GM23248 (cell line): ENCODE data around the gene DOC2A. TPM values are rescaled to one million over a fixed set of nuclear protein-coding genes. Genes with fewer than 3 reads are reported as not detected.

ENCODE experiments used
- DNase-seq: peaks from one replicate; pipeline ENCODE4 v3.0.0-alpha.2; 2015
- H2AFZ ChIP-seq: fragments of 200-600 bp; sonication (generic); 2 replicates; pipeline ENCODE4 v1.6.1; 2016; ENCODE audit warnings: antibody characterized with exemption
- H3F3A ChIP-seq: fragments of 200-600 bp; sonication (generic); 2 replicates; pipeline ENCODE4 v1.6.1; 2016; ENCODE audit warnings: mild to moderate bottlenecking, antibody characterized with exemption, mixed run types; ENCODE audit not compliant: insufficient read depth
- H3K27ac ChIP-seq: fragments of 200-600 bp; sonication (generic); 2 replicates; pipeline ENCODE4 v1.5.1; 2016; ENCODE audit warnings: mild to moderate bottlenecking
- H3K27me3 ChIP-seq: fragments of 200-600 bp; sonication (generic); replicated peaks from 2 replicates; pipeline ENCODE4 v1.6.1; 2016; ENCODE audit warnings: mild to moderate bottlenecking; ENCODE audit not compliant: insufficient read depth
- H3K36me3 ChIP-seq: fragments of 200-600 bp; sonication (generic); 2 replicates; pipeline ENCODE4 v1.6.1; 2016; ENCODE audit warnings: low read depth, mild to moderate bottlenecking
- H3K4me1 ChIP-seq: fragments of 200-600 bp; sonication (generic); 2 replicates; pipeline ENCODE4 v1.6.1; 2016; ENCODE audit warnings: mild to moderate bottlenecking; ENCODE audit not compliant: insufficient read depth
- H3K4me2 ChIP-seq: fragments of 200-600 bp; sonication (generic); one replicate; pipeline ENCODE4 v1.6.1; 2016; ENCODE audit warnings: mild to moderate bottlenecking; ENCODE audit not compliant: unreplicated experiment
- H3K4me3 ChIP-seq: fragments of 200-600 bp; sonication (generic); 2 replicates; pipeline ENCODE4 v1.5.1; 2016; ENCODE audit warnings: mild to moderate bottlenecking
- H3K79me2 ChIP-seq: fragments of 200-600 bp; sonication (generic); 2 replicates; pipeline ENCODE4 v1.6.1; 2016; ENCODE audit warnings: mild to moderate bottlenecking; ENCODE audit not compliant: insufficient read depth
- H3K9ac ChIP-seq: fragments of 200-600 bp; sonication (generic); 2 replicates; pipeline ENCODE4 v1.6.1; 2016; ENCODE audit warnings: mild to moderate bottlenecking
- H3K9me2 ChIP-seq: fragments of 200-600 bp; sonication (generic); 2 replicates; pipeline ENCODE4 v1.6.1; 2016; ENCODE audit warnings: mixed run types, mild to moderate bottlenecking, moderate library complexity; ENCODE audit not compliant: insufficient read depth
- H3K9me3 ChIP-seq: fragments of 200-600 bp; sonication (generic); one replicate; pipeline ENCODE4 v1.6.1; 2017; ENCODE audit warnings: low read depth
- H4K20me1 ChIP-seq: fragments of 200-600 bp; sonication (generic); 2 replicates; pipeline ENCODE4 v1.6.0; 2016; ENCODE audit not compliant: insufficient read depth
- EZH2 ChIP-seq: fragments of 200-600 bp; sonication (generic); IDR thresholded peaks from 2 replicates; pipeline ENCODE4 v1.6.1; 2018; ENCODE audit warnings: antibody characterized with exemption, mild to moderate bottlenecking; ENCODE audit not compliant: insufficient read depth, poor library complexity, severe bottlenecking
- EZH2phosphoT487 ChIP-seq: fragments of 200-600 bp; sonication (generic); IDR thresholded peaks from 2 replicates; pipeline ENCODE4 v1.6.1; 2018; ENCODE audit warnings: antibody characterized with exemption, moderate library complexity, mild to moderate bottlenecking, low read depth; ENCODE audit not compliant: insufficient read depth
- WGBS, 2 experiments: methylation state at CpG; one replicate each; pipeline ENCODE4 v1.1.6; 2015 to 2017; ENCODE audit warnings: low lambda C conversion rate in 2 of 2, low coverage in 1 of 2; ENCODE audit errors: missing lambda C conversion rate in 2 of 2; 5-methylcytosine and 5-hydroxymethylcytosine counted together
- in situ Hi-C: fragments of 300-500 bp; cut with MboI; formaldehyde crosslinking; loops from 2 replicates; pipeline ENCODE4 v1.15.0; 2020
- polyA plus RNA-seq: library from polyadenylated mRNA; unstranded; fragments of >200 nt; fragmentation: Nextera tagmentation; extraction: Ambion mirVana; gene quantifications from 2 replicates; pipeline ENCODE4 v1.2.1, GENCODE V29; 2016
- total RNA-seq: library from RNA; depleted of rRNA; stranded (reverse); fragments of >200 nt; shearing (Covaris generic); gene quantifications from 2 replicates; pipeline ENCODE4 v1.2.3, GENCODE V29; 2014

DOC2A gene
- total and polyA plus RNA-seq, 2 experiments from 2014 or later: not detected

DNA sequence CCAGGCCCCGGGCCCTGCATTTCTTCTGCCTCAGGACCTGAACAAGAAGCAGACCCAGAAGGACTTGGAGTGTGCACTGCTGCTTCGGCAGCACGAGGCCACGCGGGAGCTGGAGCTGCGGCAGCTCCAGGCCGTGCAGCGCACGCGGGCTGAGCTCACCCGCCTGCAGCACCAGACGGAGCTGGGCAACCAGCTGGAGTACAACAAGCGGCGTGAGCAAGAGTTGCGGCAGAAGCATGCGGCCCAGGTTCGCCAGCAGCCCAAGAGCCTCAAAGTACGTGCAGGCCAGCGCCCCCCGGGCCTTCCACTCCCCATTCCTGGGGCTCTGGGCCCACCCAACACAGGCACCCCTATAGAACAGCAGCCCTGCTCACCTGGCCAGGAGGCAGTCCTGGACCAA is 24.6 kb downstream of the DOC2A start:
- H3K36me3 ChIP-seq: peaks cover 31% of the 10 kb centered on the region; the same call in 1 of the 2 replicates
- no peaks in the 10 kb centered on the region for H3K27me3 ChIP-seq
- H3K4me3 ChIP-seq: no peak overlapping the region
- no peak overlapping the region for H3K4me2 ChIP-seq
- no peak overlapping the region for H3K27ac ChIP-seq
- H3K9me2 ChIP-seq: no peaks in the 10 kb centered on the region
- H3K79me2 ChIP-seq: 0 out of 2 replicates have a peak, but pooled peaks cover 6% of the 10 kb centered on the region
- in situ Hi-C loops: no loop called here
- TF ChIP-seq EZH2 (no peak), EZH2phosphoT487 (no peak)
- no peak for DNase-seq
- peaks cover 6% of the 10 kb centered on the region; the same call in 1 of the 2 replicates for H3F3A ChIP-seq
- no peaks in the 10 kb centered on the region for H4K20me1 ChIP-seq
- H3K9ac ChIP-seq: no peak overlapping the region
- no peak overlapping the region for H2AFZ ChIP-seq
- no peaks in the 10 kb centered on the region for H3K4me1 ChIP-seq
- H3K9me3 ChIP-seq: no peaks in the 10 kb centered on the region
- 97 to 100% methylated on average over 20 of the region's 20 CpGs for WGBS, 2 experiments

DNA sequence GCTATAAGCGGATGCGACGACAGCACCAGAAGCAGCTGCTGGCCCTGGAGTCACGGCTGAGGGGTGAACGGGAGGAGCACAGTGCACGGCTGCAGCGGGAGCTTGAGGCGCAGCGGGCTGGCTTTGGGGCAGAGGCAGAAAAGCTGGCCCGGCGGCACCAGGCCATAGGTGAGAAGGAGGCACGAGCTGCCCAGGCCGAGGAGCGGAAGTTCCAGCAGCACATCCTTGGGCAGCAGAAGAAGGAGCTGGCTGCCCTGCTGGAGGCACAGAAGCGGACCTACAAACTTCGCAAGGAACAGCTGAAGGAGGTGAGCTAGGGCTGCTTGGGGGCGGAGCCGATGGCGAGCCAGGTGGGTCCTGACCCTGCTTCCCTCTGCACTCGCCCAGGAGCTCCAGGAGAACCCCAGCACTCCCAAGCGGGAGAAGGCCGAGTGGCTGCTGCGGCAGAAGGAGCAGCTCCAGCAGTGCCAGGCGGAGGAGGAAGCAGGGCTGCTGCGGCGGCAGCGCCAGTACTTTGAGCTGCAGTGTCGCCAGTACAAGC is 25.5 kb downstream of the DOC2A start:
- 93 to 94% methylated on average over 26 to 28 of the region's 28 CpGs for WGBS, 2 experiments
- in situ Hi-C loops: no loop called here
- TF ChIP-seq EZH2phosphoT487 (no peak), EZH2 (no peak)
- H3K4me2 ChIP-seq: no peak overlapping the region
- no peaks in the 10 kb centered on the region for H3K9me3 ChIP-seq
- H3K9ac ChIP-seq: no peak overlapping the region
- no peak overlapping the region for H3K4me3 ChIP-seq
- H3K4me1 ChIP-seq: no peaks in the 10 kb centered on the region
- H3K79me2 ChIP-seq: 0 out of 2 replicates have a peak, but pooled peaks cover 6% of the 10 kb centered on the region
- peaks cover 6% of the 10 kb centered on the region; the same call in 1 of the 2 replicates for H3F3A ChIP-seq
- no peak overlapping the region for H3K27ac ChIP-seq
- no peaks in the 10 kb centered on the region for H3K9me2 ChIP-seq
- H3K36me3 ChIP-seq: peaks cover 37% of the 10 kb centered on the region; the same call in 1 of the 2 replicates
- H3K27me3 ChIP-seq: no peaks in the 10 kb centered on the region
- no peak overlapping the region for H2AFZ ChIP-seq
- no peaks in the 10 kb centered on the region for H4K20me1 ChIP-seq
- DNase-seq: no peak

- no peak for DNase-seq
- H3K4me3 ChIP-seq: no peak overlapping the region
- H3K4me1 ChIP-seq: no peaks in the 10 kb centered on the region
- H3K36me3 ChIP-seq: peaks cover 43% of the 10 kb centered on the region; the same call in 1 of the 2 replicates
- peaks cover 1% of the 10 kb centered on the region; the same call in 1 of the 2 replicates for H3F3A ChIP-seq
- H3K27ac ChIP-seq: no peak overlapping the region
- no peak overlapping the region for H3K9ac ChIP-seq
- H2AFZ ChIP-seq: no peak overlapping the region
- H3K4me2 ChIP-seq: no peak overlapping the region
- no peaks in the 10 kb centered on the region for H3K27me3 ChIP-seq
- WGBS, 2 experiments: 89 to 90% methylated on average over 5 of the region's 5 CpGs
- no peak for TF ChIP-seq EZH2phosphoT487
- TF ChIP-seq EZH2: no peak
- H3K9me3 ChIP-seq: no peaks in the 10 kb centered on the region
- no peaks in the 10 kb centered on the region for H3K9me2 ChIP-seq
- H4K20me1 ChIP-seq: no peaks in the 10 kb centered on the region
- 0 out of 2 replicates have a peak, but pooled peaks cover 7% of the 10 kb centered on the region for H3K79me2 ChIP-seq
- in situ Hi-C loops: no loop called here
Observed at GRCh38 chr16:29984764-29985147, 26.1 kb downstream of the DOC2A start.

- TF ChIP-seq EZH2phosphoT487 (no peak), EZH2 (no peak)
- Histone ChIP-seq H3K9me2 (no peaks in the 10 kb centered on the region), H3K27ac (no peak overlapping the region), H3K9ac (0 out of 2 replicates have a peak overlapping the region, but pooled peaks have one; percentile 5), H3K4me3 (no peak overlapping the region), H3F3A (no peaks in the 10 kb centered on the region), H3K36me3 (peaks cover 45% of the 10 kb centered on the region; the same call in 1 of the 2 replicates), H3K9me3 (no peaks in the 10 kb centered on the region), H2AFZ (no peak overlapping the region), H3K79me2 (peaks cover 12% of the 10 kb centered on the region; the same call in 1 of the 2 replicates), H3K27me3 (no peaks in the 10 kb centered on the region), H3K4me1 (no peaks in the 10 kb centered on the region), H4K20me1 (no peaks in the 10 kb centered on the region), H3K4me2 (no peak overlapping the region)
- WGBS, 2 experiments: 82 to 84% methylated on average over 6 of the region's 6 CpGs
- DNase-seq: no peak
- in situ Hi-C loops: no loop called here
Observed at GRCh38 chr16:29984137-29984763, 26.6 kb downstream of the DOC2A start.
